ENCODE results near the gene USP11.

Gene USP11

DNA sequence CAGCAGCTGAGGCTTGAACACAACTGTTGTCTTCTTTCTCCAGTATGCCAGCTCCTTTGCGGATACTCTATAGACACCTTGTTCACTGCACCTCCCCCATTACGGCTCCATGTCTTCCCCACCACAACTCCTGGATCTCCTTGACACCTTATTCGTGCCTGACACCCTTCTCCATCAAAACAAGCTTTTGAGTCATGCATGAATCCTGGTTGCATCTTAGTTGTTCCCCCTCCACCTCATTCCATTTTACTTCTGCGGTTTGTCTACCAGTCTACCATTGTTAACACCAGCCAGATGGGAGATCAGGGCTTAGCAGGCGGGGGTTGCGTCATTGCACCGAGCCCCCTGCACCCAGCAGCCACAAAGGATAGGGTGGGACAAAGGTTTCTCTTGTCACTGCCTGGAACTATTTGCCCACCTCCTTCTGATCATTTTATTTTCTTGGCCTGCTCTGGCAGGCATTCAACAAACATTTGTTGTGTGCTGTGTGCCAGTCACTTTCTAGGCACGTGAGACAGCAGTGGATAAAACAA lies 16.4 kb upstream of the USP11 start:
- peaks cover 25% of the 10 kb centered on the region for H4K20me1 ChIP-seq (ENCODE audit: insufficient read depth, low read length)
- H3K4me2 ChIP-seq (ENCODE audit: insufficient read depth, low read length), result peak overlapping the region; percentile 77
- H3K4me3 ChIP-seq (ENCODE audit: low read depth in 1 of 2, low read length in 2 of 2), result peak overlapping the region in 1 of 2 experiments; percentile 56; a peak in 1 of 4 replicates
- H2AFZ ChIP-seq (ENCODE audit: low read depth, low read length), result no peak overlapping the region
- no peak for TF ChIP-seq EZH2 (IDR thresholded peaks at IDR 0.05; ENCODE audit: borderline replicate concordance, low read depth, low read length, severe bottlenecking)
- TF ChIP-seq, protein P1, sequence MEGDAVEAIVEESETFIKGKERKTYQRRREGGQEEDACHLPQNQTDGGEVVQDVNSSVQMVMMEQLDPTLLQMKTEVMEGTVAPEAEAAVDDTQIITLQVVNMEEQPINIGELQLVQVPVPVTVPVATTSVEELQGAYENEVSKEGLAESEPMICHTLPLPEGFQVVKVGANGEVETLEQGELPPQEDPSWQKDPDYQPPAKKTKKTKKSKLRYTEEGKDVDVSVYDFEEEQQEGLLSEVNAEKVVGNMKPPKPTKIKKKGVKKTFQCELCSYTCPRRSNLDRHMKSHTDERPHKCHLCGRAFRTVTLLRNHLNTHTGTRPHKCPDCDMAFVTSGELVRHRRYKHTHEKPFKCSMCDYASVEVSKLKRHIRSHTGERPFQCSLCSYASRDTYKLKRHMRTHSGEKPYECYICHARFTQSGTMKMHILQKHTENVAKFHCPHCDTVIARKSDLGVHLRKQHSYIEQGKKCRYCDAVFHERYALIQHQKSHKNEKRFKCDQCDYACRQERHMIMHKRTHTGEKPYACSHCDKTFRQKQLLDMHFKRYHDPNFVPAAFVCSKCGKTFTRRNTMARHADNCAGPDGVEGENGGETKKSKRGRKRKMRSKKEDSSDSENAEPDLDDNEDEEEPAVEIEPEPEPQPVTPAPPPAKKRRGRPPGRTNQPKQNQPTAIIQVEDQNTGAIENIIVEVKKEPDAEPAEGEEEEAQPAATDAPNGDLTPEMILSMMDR (IDR thresholded peaks at IDR 0.05; ENCODE audit: borderline replicate concordance, extremely low read depth, low read length, poor library complexity, severe bottlenecking), result no peak
- H3K9me3 ChIP-seq (ENCODE audit: insufficient read depth, low read length, severe bottlenecking), result no peaks in the 10 kb centered on the region
- peak overlapping the region; percentile 56 for H3K9ac ChIP-seq (ENCODE audit: low read depth, low read length)
- ATAC-seq (ENCODE audit: insufficient read depth, low read depth), result no peak
- no peak for DNase-seq
- H3K4me1 ChIP-seq (ENCODE audit: insufficient read depth, low read length), result peaks cover 58% of the 10 kb centered on the region
- H3K27me3 ChIP-seq (ENCODE audit: insufficient read depth, low read length, poor library complexity), result no peaks in the 10 kb centered on the region
- peaks cover 33% of the 10 kb centered on the region for H3K79me2 ChIP-seq (ENCODE audit: insufficient read depth, low read length)
- peak overlapping the region; percentile 84 for H3K27ac ChIP-seq (ENCODE audit: low read length)
- peaks cover 68% of the 10 kb centered on the region for H3K36me3 ChIP-seq (ENCODE audit: insufficient read depth, low read length)

DNA sequence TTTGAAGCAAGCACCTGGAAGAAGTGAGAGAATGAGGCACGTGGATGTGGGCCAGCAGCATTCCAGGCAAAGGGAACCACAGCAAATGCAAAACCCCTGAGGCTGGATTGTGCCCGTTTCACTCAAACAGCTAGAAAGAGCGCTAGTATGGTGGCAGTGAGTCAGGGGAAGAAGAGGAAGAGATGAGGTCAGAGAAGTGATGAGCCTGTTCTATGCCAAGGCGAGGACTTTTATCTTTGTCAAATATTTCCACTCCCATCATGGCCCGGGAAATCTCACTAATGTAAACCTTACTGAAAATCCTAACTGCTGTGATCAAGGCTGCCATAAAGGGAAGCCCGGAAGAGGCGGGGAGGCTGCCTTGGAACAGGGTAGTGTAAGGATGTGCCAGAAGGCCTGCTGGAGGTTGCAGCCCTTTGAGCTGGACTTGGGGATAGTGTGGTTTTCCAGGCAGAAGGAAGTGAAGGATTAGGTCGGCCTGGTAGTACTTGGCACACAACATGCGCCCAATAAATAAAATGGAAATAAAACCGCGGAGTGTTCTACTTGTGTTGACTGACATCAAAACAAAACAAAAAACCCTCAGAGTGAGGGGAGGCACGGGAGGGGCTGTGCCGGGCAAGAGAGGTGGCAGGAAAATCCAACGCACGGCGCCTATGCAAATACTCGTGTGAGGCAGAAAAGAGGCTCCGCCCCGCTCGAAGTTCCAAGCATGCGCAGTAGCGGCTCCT lies 15.5 kb upstream of the USP11 start:
- H2AFZ ChIP-seq (ENCODE audit: low read depth, low read length), result peak overlapping the region; percentile 59
- ATAC-seq (ENCODE audit: insufficient read depth, low read depth), result peak; percentile 1; the same call in 2 of the 3 replicates
- peak overlapping the region in 1 of 2 experiments; percentile 56; a peak in 2 of 4 replicates for H3K4me3 ChIP-seq (ENCODE audit: low read depth in 1 of 2, low read length in 2 of 2)
- H3K79me2 ChIP-seq (ENCODE audit: insufficient read depth, low read length), result peaks cover 41% of the 10 kb centered on the region
- no peak for DNase-seq
- H3K9ac ChIP-seq (ENCODE audit: low read depth, low read length), result peak overlapping the region; percentile 56
- peak overlapping the region; percentile 84 for H3K27ac ChIP-seq (ENCODE audit: low read length)
- peaks cover 68% of the 10 kb centered on the region for H3K36me3 ChIP-seq (ENCODE audit: insufficient read depth, low read length)
- no peaks in the 10 kb centered on the region for H3K27me3 ChIP-seq (ENCODE audit: insufficient read depth, low read length, poor library complexity)
- H3K4me2 ChIP-seq (ENCODE audit: insufficient read depth, low read length), result peak overlapping the region; percentile 77
- H4K20me1 ChIP-seq (ENCODE audit: insufficient read depth, low read length), result peaks cover 33% of the 10 kb centered on the region
- H3K4me1 ChIP-seq (ENCODE audit: insufficient read depth, low read length), result peaks cover 60% of the 10 kb centered on the region
- TF ChIP-seq EZH2 (IDR thresholded peaks at IDR 0.05; ENCODE audit: borderline replicate concordance, low read depth, low read length, severe bottlenecking), result no peak
- TF ChIP-seq, protein P1 (IDR thresholded peaks at IDR 0.05; ENCODE audit: borderline replicate concordance, extremely low read depth, low read length, poor library complexity, severe bottlenecking), result no peak
- no peaks in the 10 kb centered on the region for H3K9me3 ChIP-seq (ENCODE audit: insufficient read depth, low read length, severe bottlenecking)

DNA sequence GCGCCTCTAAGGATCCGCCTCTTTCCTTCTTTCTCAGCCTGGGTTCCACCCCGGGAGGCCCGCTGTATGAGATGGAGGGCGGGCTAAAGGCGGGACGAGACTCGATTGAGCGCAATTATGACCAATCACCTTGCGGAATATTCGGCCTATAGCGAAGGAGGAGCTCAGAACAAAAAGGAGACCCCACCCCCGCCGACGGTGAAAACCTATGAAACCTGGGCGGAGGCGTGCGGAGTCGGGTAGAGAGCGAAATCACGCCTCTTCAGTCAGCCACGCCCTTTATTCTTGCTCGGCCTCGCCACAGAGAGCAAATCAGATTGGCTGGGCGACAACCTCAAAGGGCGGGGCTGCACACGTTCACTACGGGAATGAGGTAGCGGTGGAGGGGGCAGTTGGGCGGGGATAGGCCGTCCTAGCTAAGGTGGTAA lies 14.9 kb upstream of the USP11 start:
- H3K27ac ChIP-seq (ENCODE audit: low read length), result peak overlapping the region; percentile 99
- H3K9ac ChIP-seq (ENCODE audit: low read depth, low read length), result peak overlapping the region; percentile 100
- no peaks in the 10 kb centered on the region for H3K9me3 ChIP-seq (ENCODE audit: insufficient read depth, low read length, severe bottlenecking)
- peaks cover 60% of the 10 kb centered on the region for H3K4me1 ChIP-seq (ENCODE audit: insufficient read depth, low read length)
- H4K20me1 ChIP-seq (ENCODE audit: insufficient read depth, low read length), result peaks cover 36% of the 10 kb centered on the region
- DNase-seq, result peak; percentile 97
- TF ChIP-seq, protein P1 (IDR thresholded peaks at IDR 0.05; ENCODE audit: borderline replicate concordance, extremely low read depth, low read length, poor library complexity, severe bottlenecking), result no peak
- TF ChIP-seq EZH2 (IDR thresholded peaks at IDR 0.05; ENCODE audit: borderline replicate concordance, low read depth, low read length, severe bottlenecking), result no peak
- peak overlapping the region; percentile 94 for H2AFZ ChIP-seq (ENCODE audit: low read depth, low read length)
- H3K4me2 ChIP-seq (ENCODE audit: insufficient read depth, low read length), result peak overlapping the region; percentile 74
- H3K27me3 ChIP-seq (ENCODE audit: insufficient read depth, low read length, poor library complexity), result no peaks in the 10 kb centered on the region
- peak overlapping the region; percentile 59 to 81; a peak in 3 of 4 replicates for H3K4me3 ChIP-seq (ENCODE audit: low read depth in 1 of 2, low read length in 2 of 2)
- peak; percentile 87 for ATAC-seq (ENCODE audit: insufficient read depth, low read depth)
- H3K79me2 ChIP-seq (ENCODE audit: insufficient read depth, low read length), result peaks cover 46% of the 10 kb centered on the region
- H3K36me3 ChIP-seq (ENCODE audit: insufficient read depth, low read length), result peaks cover 65% of the 10 kb centered on the region
